GM21576 (cell line): ENCODE data around the gene MRPL11.
"Not testable (repeated sequence)": the region's sequence is repeated elsewhere in the genome, so short reads cannot be mapped to it uniquely, and the experiment has no call there.

Source experiments
- ATAC-seq: cut with Tn5 transposase; IDR thresholded peaks from one replicate; pipeline ENCODE4 v1.9.1; 2021; ENCODE audit warnings: mild to moderate bottlenecking, moderate library complexity; ENCODE audit not compliant: unreplicated experiment

MRPL11 gene

DNA sequence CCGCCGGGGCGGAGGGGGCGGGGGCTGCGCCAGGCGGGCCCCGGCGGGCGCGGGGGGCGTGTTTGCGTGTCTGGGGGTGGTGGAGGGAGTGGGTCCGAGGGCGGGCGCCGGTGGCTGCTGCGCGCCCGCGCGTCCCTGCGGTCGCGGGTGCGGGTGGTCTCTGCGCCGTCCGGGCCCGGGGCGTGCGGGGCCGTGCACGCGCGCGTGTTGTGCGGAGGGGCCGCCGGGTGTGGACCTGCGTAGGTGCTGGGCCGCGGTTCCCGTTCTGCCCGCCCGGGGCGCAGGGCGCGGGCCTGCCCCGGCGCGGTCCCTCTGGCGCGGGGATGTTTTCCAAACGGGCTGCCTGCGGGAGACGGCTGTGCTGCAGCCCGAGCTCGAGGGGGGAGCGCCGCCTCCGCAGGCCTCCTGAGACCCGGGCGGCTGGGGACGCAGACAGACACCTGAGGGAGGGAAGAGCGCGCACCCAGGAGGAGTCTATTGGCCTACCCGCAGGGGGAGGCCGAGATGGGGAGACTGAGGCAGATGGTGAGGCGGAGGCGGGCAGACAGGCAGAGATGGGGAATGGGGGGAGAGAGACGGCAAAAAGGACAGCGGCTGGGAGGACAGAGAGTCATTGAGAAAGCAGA is 28.5 kb upstream of the MRPL11 start:
- peak; percentile 33 for ATAC-seq

DNA sequence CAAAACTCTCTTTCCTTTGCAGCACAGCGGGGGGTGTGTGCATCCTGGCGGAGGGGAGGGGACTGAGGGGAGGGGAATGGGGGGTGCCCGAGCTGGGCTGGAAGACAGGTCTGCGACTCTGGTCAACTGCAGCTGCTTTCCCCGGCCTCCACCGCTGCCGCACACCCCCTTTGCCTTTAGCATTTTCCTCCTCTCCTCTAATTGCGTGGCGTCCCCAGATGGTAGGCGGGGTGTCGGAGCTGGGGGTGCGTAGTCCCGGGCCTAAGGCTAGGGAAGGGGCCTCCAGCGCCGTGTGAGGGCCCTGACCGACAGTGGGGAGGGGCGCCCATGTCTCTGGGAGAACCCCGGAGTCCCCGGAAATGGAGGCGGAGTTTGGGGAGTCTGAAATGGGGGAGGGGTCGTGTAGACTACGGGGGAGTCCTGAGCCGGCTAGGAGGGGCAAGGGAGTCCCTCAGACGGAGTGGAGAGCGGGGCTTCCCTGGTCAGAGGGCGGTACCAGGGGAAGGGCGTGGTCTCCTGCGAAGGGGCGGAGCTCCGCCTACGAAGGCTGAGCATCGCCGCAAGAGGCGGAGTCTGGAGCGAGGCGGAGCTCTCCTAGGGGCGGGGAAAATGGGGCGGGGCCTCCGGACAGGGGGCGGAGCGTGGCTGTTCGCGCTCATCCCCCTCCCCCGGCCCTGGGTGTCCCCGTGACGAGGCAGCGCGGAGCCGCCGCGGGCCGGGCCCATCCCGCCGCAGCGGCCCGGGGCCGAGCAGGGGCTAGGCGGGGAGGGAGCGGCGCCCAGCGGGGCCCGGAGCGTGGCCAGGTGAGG is 27.8 kb upstream of the MRPL11 start, which contains the start of gene PELI3:
PELI3 (plus strand) TSS at position 681 of the 809 bp plus-strand sequence. CDS start 1,224 bp downstream, outside the sequence.
- ATAC-seq: peak; percentile 65

DNA sequence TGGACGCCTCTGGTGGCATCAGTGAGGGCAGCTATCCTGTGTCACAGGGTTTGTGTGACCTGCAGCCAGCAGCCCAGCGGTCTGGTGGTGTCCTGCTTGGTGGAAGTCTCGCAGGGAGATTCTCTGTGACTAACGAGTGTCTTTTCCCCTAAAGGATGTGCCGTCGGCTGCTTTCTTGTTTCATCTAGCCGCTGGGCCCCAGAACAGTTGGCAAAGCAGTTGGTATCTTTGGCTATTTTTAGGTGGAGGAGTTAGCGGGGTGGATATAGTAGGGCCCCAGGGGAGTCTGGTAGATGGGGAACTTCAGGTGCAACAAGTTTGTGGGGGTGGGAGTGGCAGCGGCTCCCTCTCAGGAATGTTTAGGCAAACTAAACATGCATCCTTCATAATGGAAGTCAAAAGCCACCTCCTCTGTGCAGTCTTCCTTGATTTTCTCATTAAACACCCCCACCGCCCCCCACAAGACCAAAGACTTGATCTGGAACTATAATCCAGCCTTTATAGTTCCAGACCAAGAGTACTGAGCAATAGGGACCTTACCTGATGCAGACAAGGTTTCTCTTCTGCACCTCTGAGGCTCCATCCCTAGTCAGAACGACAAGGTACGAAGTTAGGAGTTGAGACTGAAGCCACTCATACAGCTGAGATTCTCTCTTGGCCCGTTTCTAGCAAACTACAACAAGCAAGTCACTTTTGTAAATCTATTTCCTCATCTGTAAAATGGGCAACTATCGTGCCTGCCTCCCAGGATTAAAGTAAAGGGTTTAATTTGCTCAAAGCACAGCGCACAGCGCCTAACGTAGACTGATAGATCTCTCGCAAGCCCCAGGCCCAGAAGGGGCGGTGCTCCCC is 27.0 kb upstream of the MRPL11 start:
- no peak for ATAC-seq

DNA sequence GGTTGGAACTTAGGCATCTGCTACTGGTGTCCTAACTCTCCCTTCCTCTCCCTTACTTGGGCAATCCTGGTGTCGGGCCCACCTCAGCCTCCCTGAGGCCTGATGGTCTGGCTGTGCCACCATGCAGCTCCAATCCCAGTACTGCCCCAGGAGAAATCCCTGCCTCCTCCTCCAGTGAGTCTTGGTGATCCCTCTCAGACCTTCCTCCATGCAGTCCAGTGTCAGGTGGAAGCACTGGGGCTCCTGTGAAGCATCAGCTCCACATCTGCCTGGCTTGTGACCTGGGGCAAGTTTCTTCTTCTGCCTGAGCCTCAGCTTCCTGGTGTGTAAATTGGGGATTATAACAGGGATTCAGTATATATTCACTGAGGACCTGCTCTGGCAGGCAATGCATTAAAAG is 26.3 kb upstream of the MRPL11 start:
- no peak for ATAC-seq

DNA sequence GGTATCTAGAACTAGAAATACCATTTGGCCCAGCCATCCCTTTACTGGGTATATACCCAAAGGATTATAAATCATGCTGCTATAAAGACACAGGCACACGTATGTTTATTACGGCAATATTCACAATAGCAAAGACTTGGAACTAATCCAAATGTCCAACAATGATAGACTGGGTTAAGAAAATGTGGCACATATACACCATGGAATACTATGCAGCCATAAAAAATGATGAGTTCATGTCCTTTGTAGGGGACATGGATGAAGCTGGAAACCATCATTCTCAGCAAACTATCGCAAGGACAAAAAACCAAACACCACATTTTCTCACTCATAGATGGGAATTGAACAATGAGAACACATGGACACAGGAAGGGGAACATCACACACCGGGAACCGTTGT is 25.5 kb upstream of the MRPL11 start:
- ATAC-seq: not testable (repeated sequence)

DNA sequence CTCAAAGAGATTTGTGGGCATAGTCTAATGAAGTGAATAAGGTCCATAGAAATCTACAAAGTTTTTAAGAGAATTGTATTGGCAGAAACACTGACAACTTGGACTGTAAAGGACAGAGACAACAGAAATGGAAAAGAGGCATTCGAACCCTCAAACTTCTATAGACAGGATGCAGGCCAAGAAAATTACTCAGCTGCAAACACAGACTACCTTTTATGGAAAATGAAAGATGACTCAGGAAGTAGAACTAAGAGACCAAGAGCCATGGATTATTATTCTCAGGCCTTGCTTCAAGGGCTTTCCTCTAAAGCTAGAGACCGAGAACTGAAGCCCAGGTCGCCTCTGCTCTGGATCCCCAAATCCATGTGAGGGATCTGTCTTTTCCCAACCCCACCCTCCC is 24.3 kb upstream of the MRPL11 start:
- ATAC-seq: no peak

DNA sequence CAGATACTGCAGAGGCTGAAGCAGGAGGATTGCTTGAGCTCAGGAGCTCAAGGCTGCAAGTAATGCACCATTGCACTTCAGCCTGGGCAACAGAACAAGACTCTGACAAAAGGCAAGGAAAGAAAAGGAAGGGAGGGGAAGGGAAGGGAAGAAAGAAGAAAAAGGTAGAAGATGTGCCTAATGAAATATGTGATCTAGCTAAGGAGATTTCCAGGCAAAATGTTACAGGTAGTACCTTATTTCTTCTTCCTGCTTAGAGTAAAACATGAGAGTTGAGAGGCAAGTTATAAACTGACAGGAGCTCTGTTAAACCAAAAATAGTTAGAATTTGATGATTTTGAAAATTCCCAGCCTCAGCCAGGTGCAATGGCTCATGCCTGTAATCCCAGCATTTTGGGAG is 23.4 kb upstream of the MRPL11 start:
- no peak for ATAC-seq

GRCh38 chr11:66459138-66459778 is 20.6 kb upstream of the MRPL11 start:
- ATAC-seq: no peak

DNA sequence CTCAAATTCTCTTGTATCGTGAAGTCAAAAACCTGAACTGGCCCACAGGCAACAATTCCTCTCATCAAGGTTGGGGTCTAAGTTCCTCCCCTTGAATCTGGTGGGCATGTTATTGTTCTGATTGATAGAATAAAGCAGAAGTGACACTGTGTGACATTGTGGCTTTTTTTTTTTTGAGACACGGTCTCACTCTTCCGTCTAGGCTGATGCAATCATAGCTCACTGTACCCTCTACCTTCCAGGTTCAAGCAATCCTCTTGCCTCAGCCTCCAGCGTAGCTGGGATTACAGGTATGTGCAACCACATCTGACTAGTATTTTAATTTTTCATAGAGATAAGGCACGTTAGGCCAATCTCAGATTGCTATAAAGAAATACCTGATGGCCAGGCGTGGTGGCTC is 19.2 kb upstream of the MRPL11 start:
- ATAC-seq: no peak

GRCh38 chr11:66454828-66455227 is 16.2 kb upstream of the MRPL11 start:
- ATAC-seq: no peak

DNA sequence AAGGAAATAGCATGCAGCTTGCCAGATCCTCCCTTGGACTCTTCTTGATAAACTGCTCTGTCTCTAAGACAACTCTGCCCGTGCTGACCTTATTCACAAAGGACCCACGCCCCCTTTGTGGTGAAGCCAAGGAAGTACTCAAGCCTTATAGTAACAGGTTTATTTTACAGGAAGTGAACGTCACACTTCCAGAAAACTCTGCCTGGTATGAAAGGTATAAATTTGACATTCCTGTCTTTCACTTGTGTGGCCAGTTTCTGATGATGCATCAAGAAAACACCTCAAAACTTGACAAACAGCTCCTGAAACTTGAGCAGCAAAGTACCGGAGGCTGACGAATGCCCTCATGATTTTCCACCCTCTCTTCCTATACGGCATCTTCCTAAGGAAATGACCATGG is 15.6 kb upstream of the MRPL11 start:
- no peak for ATAC-seq

- no peak for ATAC-seq
Measured at GRCh38 chr11:66451663-66452062, 13.0 kb upstream of the MRPL11 start.

DNA sequence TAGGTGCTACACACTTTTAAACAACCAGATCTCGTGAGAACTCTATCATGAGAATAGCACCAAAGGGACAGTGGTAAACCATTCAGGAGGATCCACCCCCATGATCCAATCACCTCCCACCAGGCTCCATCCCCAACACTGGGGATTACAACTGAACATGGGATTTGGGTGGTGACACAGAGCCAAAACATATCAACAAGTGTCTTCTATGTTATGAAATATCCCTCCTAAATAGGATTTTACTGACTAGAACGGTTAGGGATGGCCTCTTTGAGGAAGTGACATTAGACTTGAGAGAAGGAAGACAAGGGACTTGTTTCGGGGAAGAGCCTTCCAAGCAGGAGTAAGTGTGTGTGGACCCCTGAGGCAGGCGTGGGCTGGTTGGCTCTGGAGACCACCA is 11.9 kb upstream of the MRPL11 start:
- ATAC-seq: no peak

DNA sequence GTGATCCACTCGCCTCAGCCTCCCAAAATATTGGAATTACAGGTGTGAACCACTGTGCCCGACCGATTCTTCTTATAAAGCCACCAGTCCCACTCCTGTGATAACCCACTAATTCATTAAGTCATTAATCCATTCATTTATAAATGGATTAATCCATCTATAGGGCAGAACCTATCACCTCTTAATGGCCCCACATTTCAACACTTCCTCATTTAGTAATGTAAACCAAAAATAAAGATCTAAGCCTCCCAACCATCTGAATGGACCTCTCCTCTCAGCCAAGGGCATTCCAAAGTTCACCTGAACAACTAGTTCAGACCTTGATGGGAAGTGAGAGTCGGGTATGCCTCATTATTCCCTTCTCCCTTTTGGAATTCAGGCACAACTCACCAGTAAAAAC is 9.9 kb upstream of the MRPL11 start:
- no peak for ATAC-seq

DNA sequence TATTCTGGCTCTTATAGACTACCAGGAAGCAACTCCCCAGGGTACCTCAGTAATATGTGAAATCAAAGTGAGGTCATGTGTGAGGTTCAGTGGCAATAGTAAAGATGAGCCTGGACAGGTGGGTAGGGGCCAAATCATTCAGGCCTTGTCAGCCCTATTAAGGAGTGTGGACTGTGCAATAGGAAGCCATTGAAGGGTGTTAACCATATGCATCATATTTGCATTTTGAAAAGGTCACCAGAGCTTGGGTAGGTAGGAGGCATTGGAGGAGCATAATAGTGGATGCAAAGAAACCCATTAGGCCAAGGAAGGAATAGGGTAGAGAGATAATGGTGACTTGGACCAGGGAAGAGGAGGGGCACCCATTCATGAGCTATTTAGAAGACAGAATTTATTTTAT is 8.4 kb upstream of the MRPL11 start:
- ATAC-seq: no peak

- no peak for ATAC-seq
Measured at GRCh38 chr11:66443602-66444001, 5.0 kb upstream of the MRPL11 start.

GRCh38 chr11:66440940-66441282 is 2.3 kb upstream of the MRPL11 start:
- ATAC-seq: not testable (repeated sequence)

- not testable (repeated sequence) for ATAC-seq
Measured at GRCh38 chr11:66440101-66440939, 1.7 kb upstream of the MRPL11 start.

DNA sequence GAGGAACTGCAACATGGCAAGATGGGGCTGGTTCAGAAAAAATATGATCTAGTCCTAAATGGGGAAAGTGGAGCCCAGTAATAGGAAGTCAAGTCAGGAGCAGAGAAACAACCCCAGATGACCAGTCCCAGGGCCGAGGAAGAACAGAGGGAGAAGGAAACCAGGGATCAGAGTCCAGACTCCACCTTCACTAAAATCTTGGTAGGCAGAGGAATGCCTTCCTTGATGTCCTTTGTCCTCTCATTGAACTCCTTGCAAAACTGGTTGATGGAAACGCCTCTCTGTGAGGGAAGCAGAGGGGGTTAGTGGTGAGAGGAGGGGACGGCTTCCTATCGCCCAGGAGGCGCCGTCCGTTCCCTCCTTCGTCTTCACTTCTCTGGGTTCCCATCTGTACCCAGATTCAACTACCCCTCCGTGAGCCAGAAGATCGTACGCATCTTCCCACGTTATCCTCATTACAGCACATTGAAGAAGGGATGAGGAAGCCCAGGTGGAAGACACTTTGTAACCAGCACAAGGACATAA is 607 bp downstream of the MRPL11 start:
- ATAC-seq: no peak

- no peak for ATAC-seq
Measured at GRCh38 chr11:66432597-66432996, 6.1 kb downstream of the MRPL11 start.
